Caco-2 (cell line): ENCODE data around the gene EPS8L3. TPM values are rescaled to one million over a fixed set of nuclear protein-coding genes. Genes with fewer than 3 reads are reported as not detected.

Experiments
- BruUV-seq: library from RNA; stranded (reverse); fragments of 400-500 nt; replicated peaks from 2 replicates; lab custom pipeline; 2021; lab: Mats Ljungman, UMichigan
- CTCF ChIA-PET: fragments of 300-600 bp; sonication (Branson Sonifier 250); formaldehyde crosslinking; loops from one replicate; lab custom pipeline; 2022; ENCODE audit warnings: antibody characterized with exemption; lab: Charles Lee
- POLR2A ChIA-PET: fragments of 300-600 bp; sonication (Branson Sonifier 250); formaldehyde crosslinking; loops from one replicate; lab custom pipeline; 2022; ENCODE audit warnings: antibody characterized with exemption; lab: Charles Lee
- DNase-seq, 2 experiments: peaks; one replicate each; pipeline versions ENCODE4 v3.0.0 to v3.0.0-alpha.2; 2020 to 2022
- H3K27me3 ChIP-seq: replicated peaks from 2 replicates; pipeline ENCODE4 v1.6.0; 2011; ENCODE audit warnings: low read length; ENCODE audit not compliant: control insufficient read depth, insufficient read depth
- H3K36me3 ChIP-seq: 2 replicates; pipeline ENCODE4 v1.5.1; 2011; ENCODE audit warnings: low read length; ENCODE audit not compliant: control insufficient read depth, insufficient read depth
- H3K4me1 ChIP-seq: fragments of 250-450 bp; sonication (Bioruptor Pico); 2 replicates; pipeline ENCODE4 v1.5.1; 2020; ENCODE audit warnings: mild to moderate bottlenecking
- H3K4me3 ChIP-seq: 2 replicates; pipeline ENCODE4 v1.5.1; 2011; ENCODE audit warnings: low read depth, mild to moderate bottlenecking, control low read depth, low read length
- H3K9me3 ChIP-seq: fragments of 250-450 bp; sonication (Bioruptor Pico); 2 replicates; pipeline ENCODE4 v1.5.1; 2020; ENCODE audit warnings: mild to moderate bottlenecking, moderate library complexity
- H3K27ac Mint-ChIP-seq: one replicate; pipeline ENCODE4 v1.8.0; 2022; ENCODE audit warnings: mixed read lengths; ENCODE audit not compliant: unreplicated experiment
- H3K27me3 Mint-ChIP-seq: one replicate; pipeline ENCODE4 v1.8.0; 2022; ENCODE audit warnings: mixed read lengths; ENCODE audit not compliant: insufficient read depth, unreplicated experiment
- H3K36me3 Mint-ChIP-seq: one replicate; pipeline ENCODE4 v1.8.0; 2022; ENCODE audit warnings: mild to moderate bottlenecking, mixed read lengths; ENCODE audit not compliant: insufficient read depth, unreplicated experiment
- H3K4me1 Mint-ChIP-seq: one replicate; pipeline ENCODE4 v1.8.0; 2022; ENCODE audit warnings: low read depth, mixed read lengths; ENCODE audit not compliant: unreplicated experiment
- H3K4me3 Mint-ChIP-seq: one replicate; pipeline ENCODE4 v1.8.0; 2022; ENCODE audit warnings: mild to moderate bottlenecking, moderate library complexity, mixed read lengths; ENCODE audit not compliant: unreplicated experiment
- H3K9me3 Mint-ChIP-seq: one replicate; pipeline ENCODE4 v1.8.0; 2022; ENCODE audit warnings: mixed read lengths; ENCODE audit not compliant: unreplicated experiment
- intact Hi-C: fragments of 100-400 bp; cut with micrococcal nuclease; formaldehyde crosslinking; loops from one replicate; pipeline ENCODE4 v1.10.0; 2022; ENCODE audit not compliant: unreplicated experiment
- total RNA-seq: library from RNA; stranded (reverse); gene quantifications from 2 replicates; pipeline ENCODE4 v1.2.3, GENCODE V29; 2022
- TF ChIP-seq, protein P1 (sequence below), 2 experiments: fragments of 200-600 bp in 1 of 2; IDR thresholded peaks; 1 replicate in 1 of 2; 2 replicates in 1 of 2; pipeline versions ENCODE4 v1.5.1 to v1.8.0; 2011 to 2022; ENCODE audit warnings: antibody characterized with exemption in 1 of 2, control low read depth in 1 of 2, inconsistent platforms in 1 of 2, low read depth in 1 of 2, low read length in 1 of 2, mild to moderate bottlenecking in 1 of 2, moderate library complexity in 1 of 2; ENCODE audit not compliant: insufficient read depth in 1 of 2, severe bottlenecking in 1 of 2, unreplicated experiment in 1 of 2

The EPS8L3 gene
- total RNA-seq, 1 experiment from 2014 or later, result 15.3 TPM

DNA sequence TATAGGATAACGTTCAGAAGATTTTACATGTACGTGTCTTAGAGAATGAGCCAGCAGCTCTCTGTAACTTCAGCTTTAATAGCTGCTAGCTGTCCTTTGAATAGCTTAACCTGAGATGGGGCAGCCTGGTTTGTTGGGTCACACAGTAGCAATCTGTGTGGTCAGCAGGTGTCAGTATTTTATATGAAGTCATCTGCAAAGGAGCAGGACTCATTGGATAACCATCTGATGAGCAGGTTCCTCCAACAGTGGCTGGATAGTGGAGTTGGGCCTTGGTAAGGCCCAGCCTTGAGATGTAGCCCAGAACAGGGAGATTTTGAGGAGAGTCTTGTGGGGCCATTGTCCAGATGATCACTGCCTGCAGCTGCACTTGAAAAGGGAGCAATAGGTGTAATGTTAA is 45.2 kb downstream of the EPS8L3 start:
- H3K36me3 Mint-ChIP-seq, result no peaks in the 10 kb centered on the region
- Histone ChIP-seq H3K9me3 (no peaks in the 10 kb centered on the region), H3K4me1 (peaks cover 9% of the 10 kb centered on the region), H3K4me3 (no peak overlapping the region), H3K27me3 (no peaks in the 10 kb centered on the region), H3K36me3 (no peaks in the 10 kb centered on the region)
- no peaks in the 10 kb centered on the region for H3K27me3 Mint-ChIP-seq
- DNase-seq, result peak; percentile 40 to 52
- H3K27ac Mint-ChIP-seq, result no peak overlapping the region
- POLR2A ChIA-PET, result no interaction called here
- peaks cover 7% of the 10 kb centered on the region for H3K4me1 Mint-ChIP-seq
- TF ChIP-seq, protein P1, sequence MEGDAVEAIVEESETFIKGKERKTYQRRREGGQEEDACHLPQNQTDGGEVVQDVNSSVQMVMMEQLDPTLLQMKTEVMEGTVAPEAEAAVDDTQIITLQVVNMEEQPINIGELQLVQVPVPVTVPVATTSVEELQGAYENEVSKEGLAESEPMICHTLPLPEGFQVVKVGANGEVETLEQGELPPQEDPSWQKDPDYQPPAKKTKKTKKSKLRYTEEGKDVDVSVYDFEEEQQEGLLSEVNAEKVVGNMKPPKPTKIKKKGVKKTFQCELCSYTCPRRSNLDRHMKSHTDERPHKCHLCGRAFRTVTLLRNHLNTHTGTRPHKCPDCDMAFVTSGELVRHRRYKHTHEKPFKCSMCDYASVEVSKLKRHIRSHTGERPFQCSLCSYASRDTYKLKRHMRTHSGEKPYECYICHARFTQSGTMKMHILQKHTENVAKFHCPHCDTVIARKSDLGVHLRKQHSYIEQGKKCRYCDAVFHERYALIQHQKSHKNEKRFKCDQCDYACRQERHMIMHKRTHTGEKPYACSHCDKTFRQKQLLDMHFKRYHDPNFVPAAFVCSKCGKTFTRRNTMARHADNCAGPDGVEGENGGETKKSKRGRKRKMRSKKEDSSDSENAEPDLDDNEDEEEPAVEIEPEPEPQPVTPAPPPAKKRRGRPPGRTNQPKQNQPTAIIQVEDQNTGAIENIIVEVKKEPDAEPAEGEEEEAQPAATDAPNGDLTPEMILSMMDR (IDR thresholded peaks at IDR 0.05; ENCODE audit: insufficient read depth in 1 of 2, low read depth in 1 of 2, low read length in 1 of 2, severe bottlenecking in 1 of 2, unreplicated experiment in 1 of 2), result peak in 1 of 2 experiments; percentile 36
- no peak overlapping the region for H3K4me3 Mint-ChIP-seq
- BruUV-seq, result no TSS peak
- no peaks in the 10 kb centered on the region for H3K9me3 Mint-ChIP-seq
- intact Hi-C loops, result loop anchor here (1.0 to 2.0 kb wide), 2 partner anchors 22 to 55 kb away; partner anchors contain the start of gene GSTM3
- CTCF ChIA-PET, result interaction anchor here (0.6 to 1.0 kb wide), 15 partner anchors 13 to 266 kb away, joined by 3 to 26 read pairs (median 4); partner anchors contain the start of genes AHCYL1 and GNAI3

DNA sequence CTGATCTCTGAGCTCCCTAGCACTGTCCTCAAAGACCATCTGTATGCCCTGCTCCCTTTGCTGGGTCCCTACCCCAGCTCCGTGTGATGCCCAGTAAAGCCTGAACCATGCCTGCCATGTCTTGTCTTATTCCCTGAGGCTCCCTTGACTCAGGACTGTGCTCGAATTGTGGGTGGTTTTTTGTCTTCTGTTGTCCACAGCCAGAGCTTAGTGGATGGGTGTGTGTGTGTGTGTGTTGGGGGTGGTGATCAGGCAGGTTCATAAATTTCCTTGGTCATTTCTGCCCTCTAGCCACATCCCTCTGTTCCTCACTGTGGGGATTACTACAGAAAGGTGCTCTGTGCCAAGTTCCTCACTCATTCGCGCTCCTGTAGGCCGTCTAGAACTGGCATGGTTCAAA is 46.0 kb downstream of the EPS8L3 start:
- Mint-ChIP-seq H3K9me3 (no peaks in the 10 kb centered on the region), H3K4me1 (peaks cover 7% of the 10 kb centered on the region), H3K27ac (no peak overlapping the region), H3K27me3 (no peaks in the 10 kb centered on the region), H3K4me3 (no peak overlapping the region), H3K36me3 (no peaks in the 10 kb centered on the region)
- Histone ChIP-seq H3K4me3 (no peak overlapping the region), H3K4me1 (peaks cover 4% of the 10 kb centered on the region; the same call in 1 of the 2 replicates), H3K9me3 (no peaks in the 10 kb centered on the region), H3K36me3 (no peaks in the 10 kb centered on the region), H3K27me3 (no peaks in the 10 kb centered on the region)
- no TSS peak for BruUV-seq
- no peak for DNase-seq
- TF ChIP-seq, protein P1 (IDR thresholded peaks at IDR 0.05; ENCODE audit: insufficient read depth in 1 of 2, low read depth in 1 of 2, low read length in 1 of 2, severe bottlenecking in 1 of 2, unreplicated experiment in 1 of 2), result no peak
- intact Hi-C loops, result loop anchor here (1.0 to 2.0 kb wide), 2 partner anchors 23 to 56 kb away; partner anchors contain the start of gene GSTM3
- CTCF ChIA-PET, result interaction anchor here (0.6 to 1.0 kb wide), 14 partner anchors 13 to 266 kb away, joined by 3 to 26 read pairs (median 4); partner anchors contain the start of genes AHCYL1 and GNAI3
- POLR2A ChIA-PET, result no interaction called here

DNA sequence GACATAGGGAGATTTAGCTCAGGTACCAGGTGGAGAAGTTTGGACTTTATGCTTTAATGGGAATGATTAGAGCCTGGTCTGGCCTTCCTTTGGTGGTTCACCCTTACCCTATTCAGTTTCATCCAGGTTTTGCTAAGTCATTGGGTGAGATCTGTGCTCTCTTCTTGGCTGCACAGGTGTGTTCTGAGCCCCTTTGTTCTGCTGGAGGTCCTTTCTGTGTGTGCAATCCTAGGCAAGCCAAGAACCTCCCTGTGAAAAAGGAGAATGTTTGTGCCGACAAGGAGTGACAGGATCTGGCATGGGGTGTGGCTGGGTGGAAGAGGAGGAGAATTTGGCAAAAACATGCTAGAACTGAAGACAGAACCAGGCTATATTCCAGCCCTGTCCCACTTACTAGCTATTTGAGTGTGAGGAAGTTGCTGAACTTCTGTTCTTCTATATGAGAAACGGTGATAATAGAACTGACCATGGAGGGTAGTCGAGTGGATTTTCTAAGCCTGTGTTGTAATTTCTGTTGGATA is 47.1 kb downstream of the EPS8L3 start:
- no peak overlapping the region for H3K4me3 ChIP-seq
- BruUV-seq, result no TSS peak
- no peaks in the 10 kb centered on the region for H3K36me3 Mint-ChIP-seq
- no peak overlapping the region for H3K4me3 Mint-ChIP-seq
- peaks cover 4% of the 10 kb centered on the region; the same call in 1 of the 2 replicates for H3K4me1 ChIP-seq
- no peaks in the 10 kb centered on the region for H3K9me3 ChIP-seq
- TF ChIP-seq, protein P1 (IDR thresholded peaks at IDR 0.05; ENCODE audit: insufficient read depth in 1 of 2, low read depth in 1 of 2, low read length in 1 of 2, severe bottlenecking in 1 of 2, unreplicated experiment in 1 of 2), result no peak
- DNase-seq, result no peak
- ChIA-PET CTCF (no interaction called here), POLR2A (no interaction called here)
- H3K9me3 Mint-ChIP-seq, result no peaks in the 10 kb centered on the region
- H3K27ac Mint-ChIP-seq, result no peak overlapping the region
- H3K4me1 Mint-ChIP-seq, result peaks cover 7% of the 10 kb centered on the region
- intact Hi-C loops, result no loop called here
- no peaks in the 10 kb centered on the region for H3K36me3 ChIP-seq
- H3K27me3 Mint-ChIP-seq, result no peaks in the 10 kb centered on the region
- H3K27me3 ChIP-seq, result no peaks in the 10 kb centered on the region
